HG03521 (cell line): Measurements from ENCODE around the gene MIB2.
"Not testable (repeated sequence)": the region's sequence is repeated elsewhere in the genome, so short reads cannot be mapped to it uniquely, and the experiment has no call there.

ENCODE experiments used
- ATAC-seq: cut with Tn5 transposase; IDR thresholded peaks from one replicate; pipeline ENCODE4 v1.9.1; 2021; ENCODE audit warnings: mild to moderate bottlenecking, moderate library complexity; ENCODE audit not compliant: unreplicated experiment

Gene MIB2

DNA sequence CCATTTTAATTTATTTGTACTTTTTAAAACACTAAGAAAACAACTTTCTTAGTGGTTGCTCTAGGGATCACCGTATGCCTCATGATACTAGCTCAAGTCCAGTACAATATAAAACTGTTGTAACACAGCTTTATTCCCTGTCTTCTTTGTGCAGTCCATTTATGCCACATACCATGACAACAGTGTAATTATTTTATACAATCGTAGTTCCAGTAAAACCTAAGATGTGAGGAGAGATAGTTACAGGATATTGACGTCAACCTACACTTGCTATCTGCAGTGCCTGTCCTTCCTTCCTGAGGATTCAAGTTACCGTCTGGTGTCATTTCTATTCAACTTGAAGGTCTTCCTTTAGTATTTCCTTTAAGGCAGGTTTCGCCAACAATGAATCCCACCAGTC lies 31.0 kb downstream of the MIB2 start:
- ATAC-seq = not testable (repeated sequence)

DNA sequence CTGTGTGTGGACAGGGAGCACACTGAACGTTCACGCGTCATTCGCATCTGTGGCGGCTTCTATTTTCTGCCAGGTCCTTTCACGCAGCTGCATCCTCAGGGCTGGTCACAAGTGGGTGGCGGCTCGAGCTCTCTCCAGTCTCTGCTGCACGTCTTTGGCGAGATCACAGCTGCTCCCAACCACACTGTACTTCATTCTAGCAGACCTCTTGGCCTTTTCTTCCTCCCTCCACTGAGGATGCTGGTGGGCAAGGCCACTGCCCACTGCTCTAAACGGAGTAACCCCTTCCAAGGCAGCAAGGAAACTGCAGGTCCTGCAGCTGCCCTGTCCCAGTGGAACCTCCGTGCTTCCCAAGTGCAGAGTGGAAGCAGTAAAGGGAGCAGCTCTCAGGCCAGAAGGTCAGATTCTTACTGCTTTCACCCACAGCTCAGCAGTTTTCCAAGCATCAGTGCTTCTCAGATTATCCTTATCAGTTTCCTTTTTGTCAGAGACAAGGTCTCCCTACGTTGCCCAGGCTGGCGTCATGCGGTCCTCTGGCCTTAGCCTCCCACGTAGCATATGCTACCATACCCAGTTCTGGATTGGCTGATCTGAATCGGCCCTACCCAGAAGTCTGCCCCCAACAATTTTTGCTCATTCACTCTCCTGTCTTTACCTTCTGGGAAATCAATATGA lies 32.4 kb downstream of the MIB2 start:
- not testable (repeated sequence) for ATAC-seq

DNA sequence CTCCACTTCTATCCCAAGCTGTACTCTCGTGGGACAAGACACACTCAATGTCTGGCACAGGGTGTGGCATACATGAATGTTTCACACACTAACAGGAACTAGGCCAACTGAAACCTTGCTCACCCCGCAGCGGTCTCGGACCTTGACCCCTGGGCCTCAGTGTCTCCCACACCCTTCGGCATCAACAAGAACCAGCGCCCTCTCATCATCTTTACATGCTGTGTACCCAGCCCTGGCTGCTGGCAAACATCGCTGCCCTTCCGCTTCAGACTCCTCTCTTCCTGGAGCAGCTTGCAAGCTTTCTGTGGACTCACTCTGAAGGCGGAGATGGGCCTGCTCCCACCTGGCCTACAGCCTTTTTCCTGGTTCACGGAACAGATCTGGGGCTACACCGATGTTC lies 33.0 kb downstream of the MIB2 start:
- ATAC-seq = not testable (repeated sequence)

DNA sequence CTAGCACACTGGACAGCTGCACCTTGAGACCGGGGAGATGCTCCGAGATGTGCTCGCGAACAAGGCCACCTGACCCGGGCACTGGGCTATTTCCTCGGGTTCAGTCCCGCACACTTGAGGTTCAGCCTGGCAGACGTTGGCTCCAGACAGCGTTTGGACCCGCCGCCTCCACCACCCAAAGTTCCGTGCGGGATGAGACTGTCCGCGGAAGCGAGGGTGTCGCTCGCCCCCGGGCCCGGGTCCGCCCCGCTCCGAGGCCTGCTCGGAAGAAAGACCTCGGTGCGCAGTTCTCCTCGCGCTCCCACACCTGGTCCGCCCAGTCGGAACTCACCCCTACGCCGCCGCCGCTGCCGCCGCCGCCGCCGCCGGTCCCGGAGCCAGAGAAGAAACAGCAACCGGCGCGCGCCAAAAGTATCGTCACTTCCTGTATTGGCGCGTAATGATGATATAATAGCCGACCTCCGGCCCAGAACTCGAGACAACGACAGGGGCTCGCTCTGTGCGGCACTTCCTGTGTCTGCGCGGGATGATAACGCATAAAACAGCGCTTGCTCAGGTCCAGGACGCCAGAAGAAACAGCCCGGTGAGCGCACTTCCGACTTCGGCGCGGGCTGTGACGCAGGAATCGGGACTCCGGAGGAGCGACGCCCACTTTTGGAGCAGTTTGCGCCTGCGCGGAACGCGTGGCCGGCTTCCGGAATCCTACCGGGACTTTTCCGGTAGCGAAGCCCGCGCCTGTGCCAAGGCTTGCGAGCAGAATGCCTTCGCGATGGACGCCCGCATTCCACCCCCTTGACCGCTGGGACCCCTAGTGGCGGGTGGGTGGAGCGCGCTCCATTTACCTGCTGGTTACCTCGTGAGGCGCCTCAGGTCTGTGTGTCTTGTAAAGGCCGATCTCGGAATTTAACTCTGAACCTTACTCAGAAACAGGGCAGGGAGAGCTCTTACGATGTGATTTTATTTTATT lies 43.6 kb downstream of the MIB2 start, which contains the start of gene CDK11B:
TSS of gene CDK11B (minus strand) at position 422 of the 967 bp plus-strand sequence. CDS start 1,519 bp downstream, outside the sequence.
- ATAC-seq = peak; percentile 77

DNA sequence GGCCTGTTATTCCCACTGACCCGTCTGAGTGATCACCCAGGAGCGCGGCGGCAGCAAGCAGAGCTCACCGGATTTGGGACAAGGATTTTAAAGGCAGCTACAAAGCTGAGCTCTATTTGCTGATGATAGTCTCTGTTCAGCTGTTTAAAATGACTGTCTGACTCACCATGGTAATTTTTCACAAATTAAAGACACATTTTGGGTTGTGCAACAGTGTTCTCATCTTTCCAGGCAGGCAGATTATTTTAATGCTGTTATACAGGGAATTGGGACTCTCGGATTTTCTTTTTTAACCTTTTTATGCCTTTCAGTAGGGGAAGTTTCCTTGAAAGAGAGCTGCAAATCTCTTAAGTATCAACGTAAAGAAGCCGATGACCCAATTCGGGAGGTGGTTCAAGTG lies 47.1 kb downstream of the MIB2 start:
- not testable (repeated sequence) for ATAC-seq

DNA sequence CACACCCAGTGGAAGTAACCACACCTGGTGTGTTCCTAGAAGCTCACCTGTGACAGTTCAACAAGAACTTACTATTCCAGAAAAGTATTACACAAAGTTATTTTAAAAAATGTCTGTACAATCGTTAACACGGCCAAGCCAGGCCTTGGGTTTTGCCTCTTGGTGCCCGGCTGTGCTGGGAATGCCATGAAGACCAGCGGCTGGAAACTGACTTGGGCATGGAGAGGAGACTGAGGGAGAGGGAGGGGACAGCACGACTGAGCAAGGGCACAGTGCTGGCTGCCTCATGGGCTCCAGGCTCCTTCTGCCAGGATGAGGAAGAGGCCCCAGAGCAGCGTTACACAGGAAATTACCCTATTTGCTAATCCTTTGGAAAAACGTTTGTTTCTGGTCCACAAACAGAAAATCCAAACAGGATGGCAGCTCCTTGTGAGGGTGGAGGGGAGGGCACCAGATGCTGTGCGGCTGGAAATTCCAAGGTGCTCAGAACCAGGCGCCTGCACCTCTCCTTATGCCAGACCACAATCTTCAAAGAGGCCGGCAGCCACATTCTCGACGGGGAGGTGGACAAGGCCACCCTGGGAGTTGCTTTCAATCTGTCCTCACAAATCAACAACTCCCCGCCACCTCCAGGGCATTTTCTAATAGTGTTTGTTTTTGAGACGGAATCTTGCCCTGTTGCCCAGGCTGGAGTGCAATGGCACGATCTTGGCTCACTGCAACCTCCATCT lies 47.7 kb downstream of the MIB2 start:
- ATAC-seq = not testable (repeated sequence)

DNA sequence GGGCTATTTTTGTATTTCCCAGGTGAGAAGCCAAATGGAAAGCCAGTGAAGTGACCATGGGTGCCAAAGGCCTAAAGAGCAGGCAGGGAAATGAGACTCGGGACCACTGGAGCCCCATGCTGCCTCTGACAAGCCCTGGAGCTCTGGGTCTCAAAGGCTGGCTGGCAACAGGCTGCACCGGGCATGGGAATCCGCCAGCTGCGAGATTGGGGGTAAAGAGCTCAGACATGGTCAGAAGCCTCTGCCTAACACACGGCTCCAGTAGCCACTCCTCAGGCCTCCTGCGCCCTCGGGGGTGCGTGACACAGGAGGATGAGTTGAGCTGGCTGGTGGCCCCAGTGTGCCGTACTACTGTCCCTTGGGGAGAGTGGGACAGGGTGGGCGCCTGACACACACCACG lies 49.0 kb downstream of the MIB2 start:
- not testable (repeated sequence) for ATAC-seq

DNA sequence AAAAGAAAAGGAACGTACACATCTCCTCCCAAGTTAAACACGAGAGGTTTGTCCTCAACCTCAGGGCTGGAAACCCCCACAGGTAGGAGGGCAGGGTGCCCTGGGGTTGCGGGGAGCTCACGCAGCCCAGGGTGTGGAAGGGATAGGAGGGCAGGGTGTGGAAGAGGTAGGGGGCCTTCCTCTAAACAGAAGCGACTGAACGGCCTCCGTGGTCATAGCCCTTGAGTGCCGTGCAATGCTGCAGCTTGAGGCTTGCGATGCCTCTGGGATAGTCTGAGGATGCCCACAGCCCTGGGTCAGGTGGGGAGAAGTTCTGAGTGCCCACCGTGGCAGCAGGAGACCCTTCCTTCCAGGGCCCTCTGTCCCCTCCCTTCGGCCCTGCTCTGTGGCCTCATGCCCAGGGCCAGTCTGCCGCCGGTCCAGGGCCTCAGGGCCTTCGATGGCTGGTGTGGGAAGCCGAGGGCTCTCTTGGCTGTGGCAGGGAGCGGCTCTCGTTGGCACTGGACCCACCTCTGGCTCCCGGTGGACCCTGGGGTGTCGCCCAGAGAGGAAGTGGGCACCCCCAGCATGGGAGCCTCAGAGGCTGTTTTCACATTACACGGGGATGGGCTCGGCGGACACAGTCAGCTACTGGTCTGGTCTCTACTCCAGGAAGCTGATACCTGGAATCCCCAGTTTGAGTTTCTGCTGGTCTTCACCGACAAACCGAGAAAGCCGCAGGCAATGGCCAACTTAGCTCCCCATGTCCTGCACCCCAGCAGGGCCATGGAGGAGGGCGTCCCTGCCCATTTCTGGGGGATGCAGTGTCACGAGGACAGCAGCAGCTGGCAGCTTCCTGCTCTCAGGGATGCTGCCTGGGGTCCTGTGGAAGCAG lies 49.9 kb downstream of the MIB2 start:
- ATAC-seq = no peak

DNA sequence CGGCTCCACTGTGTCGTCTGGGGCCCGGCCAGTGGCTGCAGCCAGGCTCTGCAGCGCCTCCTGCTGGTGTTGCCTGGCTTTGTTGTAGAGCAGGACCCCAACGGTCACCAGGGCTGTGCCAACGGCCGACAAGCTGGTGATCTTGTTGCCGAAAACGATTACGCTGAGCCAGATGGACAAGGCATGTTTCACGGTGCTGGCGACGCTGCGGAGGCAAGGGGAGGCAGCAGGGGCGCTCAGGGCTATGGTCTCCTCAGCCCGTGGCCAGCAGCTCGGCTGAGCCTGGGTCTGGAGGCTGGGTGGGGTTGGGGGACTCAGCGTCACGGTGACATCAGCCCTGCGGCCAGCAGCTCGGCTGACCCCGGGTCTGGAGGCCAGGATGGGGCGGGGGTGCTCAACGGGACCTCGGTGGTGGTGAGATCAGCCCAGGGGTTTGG lies 50.5 kb downstream of the MIB2 start:
- no peak for ATAC-seq

DNA sequence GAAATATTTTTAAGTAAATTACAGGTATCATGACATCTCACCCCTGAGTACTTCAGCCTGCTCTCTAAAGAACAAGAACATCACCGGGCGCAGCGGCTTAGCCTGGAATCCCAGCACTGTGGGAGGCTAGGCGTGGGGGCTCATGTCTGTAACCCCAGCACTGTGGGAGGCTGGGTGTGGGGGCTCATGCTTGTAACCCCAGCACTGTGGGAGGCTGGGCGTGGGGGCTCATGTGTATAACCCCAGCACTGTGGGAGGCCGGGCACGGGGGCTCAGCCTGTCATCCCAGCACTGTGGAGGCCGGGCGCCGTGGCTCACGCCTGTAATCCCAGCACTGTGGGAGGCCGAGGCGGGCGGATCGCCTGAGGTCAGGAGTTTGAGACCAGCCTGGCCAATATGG lies 51.2 kb downstream of the MIB2 start:
- no peak for ATAC-seq

DNA sequence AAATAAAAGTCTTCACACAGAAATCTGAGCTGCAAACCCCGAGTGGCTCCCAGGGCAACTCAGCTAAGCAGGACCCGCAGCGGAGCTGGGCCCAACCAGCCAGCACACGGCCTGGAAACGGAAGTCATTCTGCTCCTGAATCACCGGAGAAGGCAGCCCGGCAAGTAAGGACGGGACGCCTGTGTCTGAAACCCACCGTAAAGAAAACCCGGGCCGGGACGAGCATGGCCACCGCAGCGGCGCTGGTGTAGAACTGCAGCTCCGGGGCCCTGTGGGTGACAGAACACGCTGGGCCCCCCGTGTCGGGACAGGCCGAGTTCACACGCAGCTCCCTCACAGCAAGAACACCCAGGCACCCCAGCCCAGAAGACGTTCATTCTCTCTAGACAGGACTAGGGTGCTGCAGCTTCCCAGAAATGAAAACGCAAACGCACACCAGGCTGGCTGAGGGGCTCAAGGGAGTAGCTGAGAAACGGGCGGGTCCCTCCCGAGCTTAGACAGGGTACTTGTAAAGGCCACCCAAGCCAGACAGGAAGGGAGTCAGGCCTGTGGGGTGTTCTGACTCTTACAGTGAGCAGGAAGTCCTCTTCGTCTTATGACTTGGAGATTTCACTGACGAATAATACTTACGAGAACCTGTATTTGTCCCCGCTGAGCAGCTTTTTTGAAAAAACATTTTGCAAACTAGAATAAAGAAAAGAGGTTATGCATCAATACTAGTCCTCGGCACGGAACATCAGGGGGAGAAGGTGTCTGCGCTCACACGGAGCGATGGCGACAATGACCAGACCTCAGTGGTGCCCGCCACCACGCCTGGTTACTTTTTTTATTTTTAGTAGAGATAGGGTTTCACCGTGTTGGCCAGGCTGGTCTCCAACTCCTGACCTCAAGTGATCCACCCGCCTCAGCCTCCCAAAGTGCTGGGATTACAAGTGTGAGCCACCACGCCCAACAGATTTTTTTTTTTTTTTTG lies 54.5 kb downstream of the MIB2 start:
- ATAC-seq = no peak

DNA sequence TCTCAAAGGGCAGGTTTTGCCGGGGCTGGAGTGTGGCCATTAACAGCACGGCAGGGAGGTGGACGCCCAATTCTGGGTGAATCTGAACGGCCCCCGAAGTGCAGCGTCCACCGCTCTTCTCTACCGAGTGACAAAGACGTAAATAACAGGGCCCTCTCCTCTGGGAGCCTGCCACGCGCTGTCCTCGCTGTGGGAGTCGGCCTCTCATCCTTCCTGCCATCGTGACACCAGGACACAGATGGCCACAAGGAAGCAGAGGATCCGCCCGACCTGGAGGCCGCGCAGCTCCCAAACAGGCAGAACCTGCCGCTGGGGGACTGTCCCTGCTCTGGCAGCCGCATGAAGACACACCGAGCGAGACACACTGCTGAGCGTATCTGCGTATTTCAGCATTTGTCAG lies 55.6 kb downstream of the MIB2 start:
- ATAC-seq = no peak

DNA sequence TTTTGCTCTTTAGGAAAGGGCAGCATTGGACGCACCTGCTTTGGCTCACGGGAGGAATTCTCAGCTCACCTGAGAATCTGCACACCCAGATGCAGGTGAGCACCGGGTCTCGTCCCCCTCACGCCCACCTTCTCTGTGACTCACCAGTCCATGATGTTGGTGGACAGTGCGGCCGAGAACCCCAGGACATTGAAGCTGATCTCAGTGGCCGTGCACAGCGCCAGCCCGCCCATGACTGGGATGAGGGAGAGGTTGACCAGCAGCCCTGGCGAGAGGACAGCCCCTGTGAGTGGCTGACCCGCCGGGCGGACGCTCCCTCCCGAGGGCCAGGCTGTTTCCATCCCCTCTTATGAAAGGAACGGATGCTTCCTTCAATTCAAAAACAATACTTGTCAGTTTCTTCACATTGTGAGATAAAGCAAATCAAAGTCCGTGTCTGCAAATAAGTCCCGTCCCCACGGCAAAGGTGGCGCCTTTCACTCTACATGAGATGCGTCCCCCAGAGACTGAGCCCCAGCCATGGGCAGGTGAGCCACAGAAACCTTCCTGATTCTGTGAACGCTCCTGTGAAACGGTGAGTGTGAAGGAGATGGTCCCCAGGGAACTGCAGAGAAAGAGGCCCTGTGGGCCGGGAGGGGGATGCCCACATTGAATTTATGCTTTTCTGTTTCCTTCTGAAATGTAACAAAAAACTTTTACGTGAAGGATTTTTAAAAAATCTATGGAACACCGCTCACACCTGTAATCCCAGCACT lies 56.2 kb downstream of the MIB2 start:
- no peak for ATAC-seq

DNA sequence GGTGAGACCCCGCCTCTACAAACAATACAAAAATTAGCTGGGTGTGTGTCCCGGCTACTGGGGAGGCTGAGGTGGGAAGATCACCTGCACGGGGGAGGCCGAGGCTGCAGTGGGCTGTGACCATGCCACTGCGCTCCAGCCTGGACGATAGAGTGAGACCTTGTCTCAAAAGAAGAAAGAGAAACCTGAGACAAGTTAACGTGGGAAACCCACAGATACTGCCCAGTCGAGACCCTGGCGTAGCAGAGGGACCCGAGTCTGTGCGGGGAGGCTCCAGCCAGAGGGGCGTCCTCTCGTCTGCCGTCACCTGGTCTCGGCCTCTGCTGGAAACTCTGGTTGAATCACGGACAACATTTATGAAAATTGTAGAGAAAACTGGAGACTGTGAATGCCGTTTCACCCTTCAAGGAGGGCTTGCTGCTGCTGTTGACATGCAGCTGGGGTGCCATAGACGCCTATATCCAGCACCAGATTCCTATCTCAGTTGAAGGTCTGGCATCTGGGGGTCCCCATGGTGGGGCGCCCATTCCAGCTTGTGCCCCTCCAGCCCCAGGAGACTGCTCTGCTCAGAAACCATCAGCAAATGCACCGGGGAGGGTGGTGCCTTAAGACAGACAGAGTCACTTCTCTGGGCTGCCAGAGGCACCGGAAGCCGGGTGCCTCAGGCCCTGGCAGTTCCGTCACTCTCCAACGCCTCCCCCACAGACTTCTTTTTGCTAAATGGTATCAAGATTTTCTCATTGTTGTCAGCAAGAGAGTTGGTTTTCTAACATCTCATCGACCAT lies 57.1 kb downstream of the MIB2 start:
- no peak for ATAC-seq

DNA sequence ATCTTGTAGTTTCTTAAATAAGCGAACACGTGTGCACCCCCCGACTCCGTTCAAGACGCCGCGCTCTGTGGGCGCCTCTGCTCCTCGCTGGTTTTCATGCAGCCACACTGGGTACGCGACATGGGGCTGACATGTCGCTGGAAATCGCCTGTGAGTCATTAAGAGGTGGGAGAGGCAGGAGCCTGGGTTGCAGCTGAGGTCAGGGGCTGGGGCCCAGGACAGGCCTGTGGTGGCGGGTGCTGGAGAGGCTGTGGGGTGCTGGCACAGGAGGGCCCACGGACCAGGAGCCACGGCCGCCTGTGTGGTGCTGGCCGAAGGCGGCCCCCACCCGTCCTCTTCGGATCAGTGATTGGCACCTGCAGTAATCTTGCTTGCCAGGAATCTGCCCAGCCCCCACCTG lies 59.5 kb downstream of the MIB2 start:
- not testable (repeated sequence) for ATAC-seq

DNA sequence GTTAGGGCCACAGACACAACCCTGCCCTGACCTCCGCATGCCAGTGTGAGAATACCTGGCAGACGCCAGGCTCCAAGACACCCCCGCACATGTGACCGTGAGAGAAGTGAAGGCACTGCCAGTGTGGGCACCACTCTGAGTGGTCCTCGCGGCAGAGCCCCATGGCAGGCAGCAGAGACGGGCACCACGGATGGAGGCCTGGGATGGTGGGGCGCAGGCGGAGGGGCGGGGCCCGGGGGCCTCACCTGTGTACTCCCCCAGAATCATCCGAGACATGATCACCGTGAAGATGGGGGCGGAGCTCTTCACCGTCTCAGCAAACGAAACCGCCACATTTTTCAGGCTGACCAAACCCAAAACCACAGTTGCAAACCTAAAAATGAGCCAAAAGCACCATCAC lies 59.9 kb downstream of the MIB2 start:
- ATAC-seq = not testable (repeated sequence)

DNA sequence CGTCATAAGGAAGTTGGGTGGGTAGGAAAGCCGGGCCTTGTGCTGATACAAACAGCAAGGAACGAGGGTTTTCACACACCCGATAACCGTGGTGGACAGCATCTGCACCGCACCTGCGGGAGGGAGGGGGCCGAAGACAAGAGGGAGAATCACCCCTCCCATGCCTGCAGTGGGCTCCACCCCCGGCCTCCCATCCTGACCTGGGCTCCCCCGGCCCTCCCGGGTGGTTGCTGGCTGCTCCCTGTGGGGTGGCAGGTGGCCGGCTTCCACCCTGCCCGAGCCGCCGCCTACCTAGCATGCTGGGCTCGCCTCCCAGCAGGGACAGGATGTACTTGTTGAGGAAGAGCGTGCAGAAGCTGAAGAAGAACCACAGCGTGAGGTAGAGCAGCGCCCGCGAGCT lies 60.8 kb downstream of the MIB2 start:
- not testable (repeated sequence) for ATAC-seq
